MCF 10A (cell line): ENCODE data around the gene CDKL4. TPM values are rescaled to one million over a fixed set of nuclear protein-coding genes. Genes with fewer than 3 reads are reported as not detected.

Source experiments
- BruUV-seq: library from RNA; stranded (reverse); fragments of 400-500 nt; replicated peaks from 2 replicates; lab custom pipeline; 2021; lab: Mats Ljungman, UMichigan
- CTCF ChIA-PET: fragments of 300-600 bp; sonication (Branson Sonifier 250); formaldehyde crosslinking; extraction: SDS; loops from one replicate; lab custom pipeline; 2021; ENCODE audit warnings: antibody characterized with exemption, inconsistent platforms; lab: Yijun Ruan, JAX
- POLR2A ChIA-PET: fragments of 300-600, 350-650 bp; sonication (Branson Sonifier 250); formaldehyde crosslinking; extraction: SDS; loops from one replicate; lab custom pipeline; 2020; ENCODE audit warnings: antibody characterized with exemption, inconsistent platforms; lab: Yijun Ruan, JAX
- DNase-seq: peaks from one replicate; pipeline ENCODE4 v3.0.0-alpha.2; 2018; ENCODE audit not compliant: unreplicated experiment
- H3K27ac Mint-ChIP-seq: one replicate; pipeline ENCODE4 v1.8.0; 2022; ENCODE audit warnings: mild to moderate bottlenecking, low read depth, mixed read lengths; ENCODE audit not compliant: unreplicated experiment
- H3K27me3 Mint-ChIP-seq: one replicate; pipeline ENCODE4 v1.8.0; 2022; ENCODE audit warnings: mixed read lengths; ENCODE audit not compliant: insufficient read depth, unreplicated experiment
- H3K36me3 Mint-ChIP-seq: one replicate; pipeline ENCODE4 v1.8.0; 2022; ENCODE audit warnings: mild to moderate bottlenecking, moderate library complexity, mixed read lengths; ENCODE audit not compliant: insufficient read depth, unreplicated experiment
- H3K4me1 Mint-ChIP-seq: one replicate; pipeline ENCODE4 v1.8.0; 2022; ENCODE audit warnings: mixed read lengths; ENCODE audit not compliant: insufficient read depth, unreplicated experiment
- H3K4me3 Mint-ChIP-seq: one replicate; pipeline ENCODE4 v1.8.0; 2022; ENCODE audit warnings: mild to moderate bottlenecking, moderate library complexity, mixed read lengths; ENCODE audit not compliant: unreplicated experiment
- H3K9me3 Mint-ChIP-seq: one replicate; pipeline ENCODE4 v1.8.0; 2022; ENCODE audit warnings: mixed read lengths; ENCODE audit not compliant: unreplicated experiment
- intact Hi-C: fragments of 100-400 bp; cut with micrococcal nuclease; formaldehyde crosslinking; loops from 2 replicates; pipeline ENCODE4 v1.14.1; 2022
- total RNA-seq: library from RNA; stranded (reverse); gene quantifications from 2 replicates; pipeline ENCODE4 v1.2.3, GENCODE V29; 2022
- TF ChIP-seq, protein P1 (sequence below): fragments of 200-600 bp; IDR thresholded peaks from one replicate; pipeline ENCODE4 v1.8.0; 2022; ENCODE audit warnings: antibody characterized with exemption, mild to moderate bottlenecking; ENCODE audit not compliant: unreplicated experiment

CDKL4 gene
- total RNA-seq, 1 experiment from 2014 or later, result not detected

DNA sequence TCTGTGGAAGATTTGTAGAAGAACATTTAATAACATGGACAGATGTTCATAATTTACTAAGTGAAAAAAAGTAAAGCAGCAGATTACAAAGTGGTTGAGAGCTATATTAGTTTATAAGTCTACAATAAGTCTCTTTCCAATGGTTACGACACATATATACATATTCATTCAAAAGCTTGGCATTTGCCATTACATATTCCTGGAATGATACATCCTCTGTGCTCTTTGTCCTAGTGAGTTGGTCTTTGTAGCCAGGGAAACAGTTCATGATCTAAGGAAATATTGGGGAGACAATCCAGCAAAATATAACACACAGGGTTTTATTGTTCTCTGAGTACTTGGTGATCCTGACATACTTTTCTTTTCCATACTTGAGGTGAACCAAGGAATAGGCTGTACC, 90.5 kb downstream of the CDKL4 start:
- H3K4me1 Mint-ChIP-seq, result no peaks in the 10 kb centered on the region
- CTCF ChIA-PET, result interaction anchor here (0.7 kb wide), 1 partner anchor 10 kb away, joined by 3 read pairs; no protein-coding TSS in a partner anchor
- intact Hi-C loops, result no loop called here
- no peak overlapping the region for H3K4me3 Mint-ChIP-seq
- H3K27me3 Mint-ChIP-seq, result no peaks in the 10 kb centered on the region
- TF ChIP-seq, protein P1, sequence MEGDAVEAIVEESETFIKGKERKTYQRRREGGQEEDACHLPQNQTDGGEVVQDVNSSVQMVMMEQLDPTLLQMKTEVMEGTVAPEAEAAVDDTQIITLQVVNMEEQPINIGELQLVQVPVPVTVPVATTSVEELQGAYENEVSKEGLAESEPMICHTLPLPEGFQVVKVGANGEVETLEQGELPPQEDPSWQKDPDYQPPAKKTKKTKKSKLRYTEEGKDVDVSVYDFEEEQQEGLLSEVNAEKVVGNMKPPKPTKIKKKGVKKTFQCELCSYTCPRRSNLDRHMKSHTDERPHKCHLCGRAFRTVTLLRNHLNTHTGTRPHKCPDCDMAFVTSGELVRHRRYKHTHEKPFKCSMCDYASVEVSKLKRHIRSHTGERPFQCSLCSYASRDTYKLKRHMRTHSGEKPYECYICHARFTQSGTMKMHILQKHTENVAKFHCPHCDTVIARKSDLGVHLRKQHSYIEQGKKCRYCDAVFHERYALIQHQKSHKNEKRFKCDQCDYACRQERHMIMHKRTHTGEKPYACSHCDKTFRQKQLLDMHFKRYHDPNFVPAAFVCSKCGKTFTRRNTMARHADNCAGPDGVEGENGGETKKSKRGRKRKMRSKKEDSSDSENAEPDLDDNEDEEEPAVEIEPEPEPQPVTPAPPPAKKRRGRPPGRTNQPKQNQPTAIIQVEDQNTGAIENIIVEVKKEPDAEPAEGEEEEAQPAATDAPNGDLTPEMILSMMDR, result no peak
- H3K36me3 Mint-ChIP-seq, result no peaks in the 10 kb centered on the region
- no TSS peak for BruUV-seq
- no peaks in the 10 kb centered on the region for H3K9me3 Mint-ChIP-seq
- POLR2A ChIA-PET, result no interaction called here
- no peak overlapping the region for H3K27ac Mint-ChIP-seq
- DNase-seq, result no peak

DNA sequence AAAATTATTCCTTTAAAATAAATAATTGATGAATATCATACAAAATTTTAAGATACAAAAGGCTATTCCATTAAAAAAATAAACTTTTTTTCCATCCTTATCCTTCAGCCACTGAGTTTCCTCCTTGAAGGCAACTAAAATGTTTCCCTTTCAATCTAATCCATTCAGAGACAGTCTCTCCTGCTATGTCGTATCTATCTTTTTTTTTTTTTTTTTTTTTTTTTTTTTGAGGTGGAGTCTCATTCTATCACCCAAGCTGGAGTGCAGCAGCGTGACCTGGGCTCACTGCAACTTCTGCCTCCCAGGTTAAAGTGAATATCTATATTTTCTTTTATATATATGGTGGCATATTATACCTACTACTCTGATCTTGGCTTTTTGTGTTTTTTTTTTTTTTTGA, 91.3 kb downstream of the CDKL4 start:
- Mint-ChIP-seq H3K9me3 (no peaks in the 10 kb centered on the region), H3K36me3 (no peaks in the 10 kb centered on the region), H3K4me3 (no peak overlapping the region), H3K4me1 (no peaks in the 10 kb centered on the region), H3K27ac (no peak overlapping the region), H3K27me3 (no peaks in the 10 kb centered on the region)
- no TSS peak for BruUV-seq
- TF ChIP-seq, protein P1, result no peak
- DNase-seq, result no peak
- CTCF ChIA-PET, result interaction anchor here (0.7 kb wide), 1 partner anchor 10 kb away, joined by 3 read pairs; no protein-coding TSS in a partner anchor
- POLR2A ChIA-PET, result no interaction called here
- intact Hi-C loops, result no loop called here

DNA sequence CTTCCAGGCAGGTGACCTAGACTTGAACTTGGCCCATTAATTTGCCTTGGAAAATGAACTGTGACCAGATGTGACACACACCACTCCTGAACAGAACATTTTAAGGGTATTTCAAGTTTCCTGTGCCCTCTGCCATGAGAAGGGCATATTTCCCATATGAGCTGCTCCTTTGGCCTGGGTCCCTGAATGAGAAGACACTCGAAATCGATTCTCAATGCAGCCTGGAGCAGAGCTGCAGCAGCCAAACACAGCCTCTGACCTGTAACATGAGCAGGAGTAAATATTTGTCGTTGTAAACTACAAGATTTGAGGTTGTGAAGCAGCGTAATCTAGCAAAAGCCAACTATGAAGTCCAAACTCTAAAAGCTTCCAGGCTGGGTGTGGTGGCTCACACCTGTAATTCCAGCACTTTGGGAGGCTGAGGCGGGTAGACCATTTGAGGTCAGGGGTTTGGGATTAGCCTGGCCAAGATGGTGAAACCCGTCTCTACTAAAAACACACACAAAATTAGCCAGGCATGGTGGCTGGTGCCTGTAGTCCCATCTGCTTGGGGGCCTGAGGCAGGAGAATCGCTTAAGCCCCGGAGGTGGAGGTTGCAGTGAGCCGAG, 92.8 kb downstream of the CDKL4 start:
- Mint-ChIP-seq H3K4me3 (no peak overlapping the region), H3K36me3 (no peaks in the 10 kb centered on the region), H3K4me1 (no peaks in the 10 kb centered on the region), H3K27ac (no peak overlapping the region), H3K27me3 (no peaks in the 10 kb centered on the region), H3K9me3 (no peaks in the 10 kb centered on the region)
- no peak for DNase-seq
- TF ChIP-seq, protein P1, result no peak
- intact Hi-C loops, result no loop called here
- CTCF ChIA-PET, result interaction anchor here (0.6 kb wide), 1 partner anchor 77 kb away, joined by 3 read pairs; no protein-coding TSS in a partner anchor
- POLR2A ChIA-PET, result no interaction called here
- BruUV-seq, result no TSS peak

DNA sequence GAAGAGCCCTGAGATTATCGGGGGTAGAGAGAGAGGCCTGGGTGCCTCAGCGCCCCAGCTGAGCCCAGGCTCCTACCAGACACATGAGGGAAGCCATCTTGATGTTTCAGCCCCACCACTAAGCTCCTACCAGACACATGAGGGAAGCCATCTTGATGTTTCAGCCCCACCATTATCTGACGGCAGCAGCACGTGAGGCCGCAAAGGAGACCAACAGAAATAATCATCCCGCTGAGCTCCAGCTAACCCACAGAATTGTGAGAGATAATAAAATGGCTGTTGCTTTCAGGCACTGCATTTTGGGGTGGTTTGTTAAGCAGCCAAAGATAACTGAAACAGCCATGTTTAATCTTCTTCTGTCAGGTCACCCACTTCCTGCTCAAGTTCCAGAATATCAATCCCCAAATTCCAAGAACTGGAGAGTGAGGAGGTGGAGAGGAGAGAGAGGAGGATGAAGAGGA, 93.6 kb downstream of the CDKL4 start:
- Mint-ChIP-seq H3K9me3 (no peaks in the 10 kb centered on the region), H3K27ac (no peak overlapping the region), H3K36me3 (no peaks in the 10 kb centered on the region), H3K4me1 (no peaks in the 10 kb centered on the region), H3K4me3 (no peak overlapping the region), H3K27me3 (no peaks in the 10 kb centered on the region)
- TF ChIP-seq, protein P1, result no peak
- ChIA-PET CTCF (interaction anchor here (0.8 kb wide), 1 partner anchor 56 kb away, joined by 3 read pairs; no protein-coding TSS in a partner anchor), POLR2A (no interaction called here)
- intact Hi-C loops, result no loop called here
- BruUV-seq, result no TSS peak
- no peak for DNase-seq
